Cerebellar cortex (tissue), 1 donor: Measurements from ENCODE around the gene CTTNBP2.
"Not testable (repeated sequence)": the region's sequence is repeated elsewhere in the genome, so short reads cannot be mapped to it uniquely, and the experiment has no call there.

Experiments
- DNase-seq: peaks from one replicate; pipeline ENCODE4 v3.0.0-alpha.2; 2015; ENCODE audit warnings: low spot score

The CTTNBP2 gene

DNA sequence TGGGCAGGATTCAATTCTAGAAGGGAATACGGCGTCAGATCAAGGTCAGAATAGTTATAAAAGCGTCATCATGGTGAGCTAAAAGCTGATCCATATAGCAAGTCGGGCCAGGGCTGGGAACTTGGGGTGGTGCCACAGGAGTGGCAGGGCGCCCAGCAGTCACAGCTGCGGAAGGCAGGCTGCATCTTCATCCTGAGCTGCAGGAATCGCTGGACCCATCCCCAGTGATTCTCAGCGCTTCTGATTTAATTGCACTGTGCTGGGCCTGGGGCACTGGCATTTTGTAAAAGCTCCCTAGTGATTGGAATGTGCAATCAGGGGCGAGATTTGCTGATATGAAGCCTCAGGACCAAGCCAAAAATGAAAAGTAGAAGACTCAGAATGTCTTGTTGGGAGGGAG is 135.3 kb downstream of the CTTNBP2 start:
- no peak for DNase-seq

DNA sequence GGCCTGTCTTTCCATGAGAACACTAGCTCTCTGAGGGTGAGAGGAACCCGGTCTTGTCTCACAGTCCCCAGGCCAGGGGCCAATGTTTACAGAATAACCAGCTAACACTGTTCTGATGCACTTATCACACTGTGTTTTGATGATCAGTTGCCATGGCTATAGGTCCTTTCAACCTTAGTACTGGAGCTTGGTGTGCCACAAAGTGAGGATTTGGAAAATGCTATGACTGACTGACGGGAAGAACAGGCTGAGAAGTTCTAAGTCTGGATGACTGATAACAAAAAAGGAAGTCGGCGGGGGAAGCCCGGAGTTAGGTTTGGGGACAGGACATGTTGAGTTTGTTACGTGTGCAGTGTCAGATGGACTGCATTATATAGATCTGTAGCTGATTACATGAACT is 141.8 kb downstream of the CTTNBP2 start:
- DNase-seq, result no peak

- no peak for DNase-seq
These were observed 142.9 kb downstream of the CTTNBP2 start for GRCh38 chr7:117730390-117730789.

DNA sequence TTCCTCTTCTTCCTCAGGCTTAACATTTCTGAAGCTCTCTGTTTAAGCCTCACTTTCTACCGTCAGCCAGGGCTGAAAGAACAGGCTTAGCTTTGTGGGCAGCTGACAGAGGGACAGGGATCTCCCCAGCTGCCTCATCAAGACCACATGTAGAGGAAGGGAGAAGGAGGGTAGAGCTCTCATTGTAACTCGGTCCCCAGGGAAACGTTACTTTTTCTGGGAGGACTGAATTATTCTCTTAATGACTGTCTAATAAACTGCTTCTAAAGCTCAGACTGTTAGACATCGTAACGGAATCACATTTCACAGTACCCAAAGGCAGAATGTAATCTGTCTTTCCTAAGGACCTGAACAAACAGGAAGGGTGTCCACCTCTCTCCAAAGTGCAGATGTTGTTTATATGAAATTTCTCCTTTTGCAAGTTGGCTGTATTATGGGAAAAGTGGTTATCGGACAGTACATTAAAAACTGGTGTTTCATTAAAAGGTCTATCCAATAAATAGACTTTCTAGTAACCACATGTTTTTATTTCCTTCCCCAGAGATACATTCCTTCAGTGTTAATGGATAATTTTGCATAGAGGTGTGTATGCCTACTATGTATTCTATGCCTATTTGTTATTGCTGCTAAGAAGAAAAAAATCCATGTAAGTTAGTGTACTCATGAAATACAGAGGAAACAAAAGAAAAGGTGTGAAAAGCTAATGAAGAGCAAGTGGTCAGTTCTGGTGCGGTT is 144.2 kb downstream of the CTTNBP2 start:
- no peak for DNase-seq

GRCh38 chr7:117724898-117725297 is 148.3 kb downstream of the CTTNBP2 start:
- no peak for DNase-seq

- DNase-seq, result no peak
These were observed 153.9 kb downstream of the CTTNBP2 start for GRCh38 chr7:117719377-117719776.

- no peak for DNase-seq
These were observed 155.0 kb downstream of the CTTNBP2 start for GRCh38 chr7:117718116-117718835.

DNA sequence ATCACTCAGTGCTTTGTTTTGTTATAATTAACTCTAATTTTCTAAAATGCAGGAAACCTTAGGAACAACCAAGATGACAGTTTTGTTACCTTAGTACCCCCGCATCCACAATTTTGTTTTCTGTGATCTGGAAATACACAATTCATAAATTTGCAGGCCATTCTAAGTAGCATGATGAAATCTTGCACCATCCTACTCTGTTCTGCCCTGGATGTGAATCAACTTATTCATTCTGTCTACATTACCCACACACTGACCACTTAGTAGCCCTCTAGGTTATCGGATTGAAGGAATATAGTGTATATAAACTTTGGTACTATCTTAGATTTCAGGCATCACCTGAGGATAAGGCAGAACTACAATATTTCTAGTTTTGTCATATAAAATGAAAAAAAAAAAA is 155.9 kb downstream of the CTTNBP2 start:
- no peak for DNase-seq

DNA sequence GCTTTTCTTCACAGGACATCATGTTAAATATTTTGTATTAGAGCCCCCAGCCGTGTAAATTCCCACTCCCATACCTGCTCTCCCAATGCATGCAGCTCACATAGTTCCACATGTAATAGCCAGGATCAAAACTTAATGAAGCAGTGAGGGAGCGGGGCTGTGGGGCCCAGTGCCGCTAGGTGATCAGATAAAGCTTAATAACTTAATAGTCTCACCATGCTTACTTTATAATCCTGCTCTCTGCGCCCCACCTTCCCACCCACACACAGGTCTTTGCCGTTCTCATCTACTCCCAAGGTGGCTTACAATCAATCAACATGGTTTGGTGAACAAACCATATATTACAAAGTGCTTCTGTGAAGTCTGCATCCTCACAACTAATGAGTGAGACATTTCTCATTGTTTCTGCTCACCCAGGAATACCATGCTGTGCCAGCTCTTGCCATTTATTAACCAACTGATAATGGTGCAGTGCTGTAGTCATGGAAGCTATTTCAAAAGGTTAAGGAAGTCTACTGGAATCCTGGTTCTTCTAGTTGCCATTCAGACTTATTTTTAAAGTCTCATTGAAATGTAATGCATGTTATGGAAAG is 156.4 kb downstream of the CTTNBP2 start:
- no peak for DNase-seq

DNA sequence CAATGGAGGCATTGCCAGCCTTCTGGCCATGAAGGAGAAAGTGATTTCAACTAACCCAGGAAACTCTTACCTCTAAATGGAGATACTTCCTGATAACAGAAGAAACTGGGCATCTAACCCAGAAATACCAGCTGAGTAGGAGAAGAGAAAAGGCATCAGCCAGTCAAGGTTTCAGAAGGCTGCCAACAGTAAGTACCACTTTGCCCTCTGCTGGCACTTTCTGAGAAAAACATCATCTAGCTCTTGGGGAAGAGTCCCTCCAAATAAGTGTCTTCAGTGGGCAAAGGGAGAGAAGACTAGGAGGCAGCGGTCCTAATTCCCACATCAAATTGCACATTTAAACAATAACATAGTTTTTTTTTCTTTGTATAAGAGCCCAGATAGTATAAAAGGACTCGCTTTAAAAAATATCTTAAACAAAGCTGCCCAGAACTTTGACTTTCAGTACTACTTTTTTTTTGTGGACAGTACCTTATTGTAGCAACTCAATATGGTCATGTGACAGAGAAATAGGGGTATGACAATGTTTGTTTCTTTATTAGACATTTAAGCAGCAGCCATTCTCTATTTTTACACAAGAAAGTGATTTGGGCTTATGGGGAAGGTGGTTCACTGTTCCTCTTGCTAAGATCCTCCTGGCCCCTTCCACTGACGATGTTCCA is 157.3 kb downstream of the CTTNBP2 start:
- peak; percentile 64 for DNase-seq

DNA sequence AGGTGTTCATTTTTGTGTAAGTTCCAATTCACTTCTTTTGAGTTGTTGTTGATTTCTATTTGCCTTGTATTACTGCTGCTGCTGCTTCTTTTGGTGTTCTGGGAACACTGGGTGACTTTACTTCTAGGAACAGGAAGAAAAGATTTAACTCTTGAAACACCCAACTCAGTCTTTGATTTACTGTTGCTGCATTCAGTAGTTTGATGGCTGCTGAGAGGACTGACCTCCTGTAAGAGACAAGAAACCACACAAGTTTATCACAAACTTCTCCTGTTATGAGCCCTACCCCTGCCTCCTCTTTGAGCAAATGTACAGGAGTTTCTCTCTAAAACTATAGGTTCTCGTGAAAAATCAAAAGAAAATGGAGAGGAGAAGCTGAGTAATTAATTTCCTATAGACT is 161.7 kb downstream of the CTTNBP2 start:
- no peak for DNase-seq

GRCh38 chr7:117708173-117708572 is 165.1 kb downstream of the CTTNBP2 start:
- DNase-seq, result not testable (repeated sequence)

GRCh38 chr7:117707080-117707479 is 166.2 kb downstream of the CTTNBP2 start:
- no peak for DNase-seq

- no peak for DNase-seq
These were observed 167.0 kb downstream of the CTTNBP2 start for GRCh38 chr7:117706210-117706609.

GRCh38 chr7:117705630-117706029 is 167.6 kb downstream of the CTTNBP2 start:
- no peak for DNase-seq

GRCh38 chr7:117704063-117704462 is 169.2 kb downstream of the CTTNBP2 start:
- DNase-seq, result no peak

DNA sequence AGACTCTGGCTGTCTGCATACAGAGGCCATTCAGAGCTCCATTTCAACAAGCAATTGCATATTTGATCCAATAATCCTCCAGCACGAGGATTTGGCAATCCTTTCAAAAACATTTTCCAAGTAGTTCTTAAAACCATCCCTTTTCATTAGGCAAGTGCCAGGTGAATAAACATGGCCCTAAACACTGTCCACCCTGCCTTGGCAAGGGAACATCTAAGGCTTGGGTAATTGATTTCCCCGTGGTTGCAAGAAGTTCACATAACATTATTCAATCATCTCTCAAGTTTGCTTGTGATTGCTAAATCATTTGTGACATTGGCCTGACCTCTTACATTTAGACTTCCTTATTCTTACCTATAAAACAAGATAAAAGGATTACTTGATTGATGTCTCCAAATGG is 175.2 kb downstream of the CTTNBP2 start:
- DNase-seq, result no peak

DNA sequence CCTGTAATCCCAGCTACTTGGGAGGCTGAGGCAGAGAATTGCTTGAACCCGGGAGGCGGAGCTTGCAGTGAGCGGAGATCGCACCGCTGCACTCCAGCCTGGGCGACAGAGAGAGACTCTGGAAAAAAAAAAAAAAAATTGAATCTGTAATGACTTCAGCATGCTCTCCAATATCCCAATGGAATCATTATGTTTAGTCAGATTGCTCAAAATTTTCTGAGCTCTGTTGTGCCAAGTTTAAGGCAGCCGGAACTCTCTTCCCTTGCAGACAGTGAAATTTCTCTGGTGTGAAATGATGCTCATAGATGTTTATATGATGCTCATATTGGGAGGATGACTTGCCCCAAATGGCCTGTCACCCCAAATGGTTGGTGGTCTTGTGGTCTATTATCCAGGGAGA is 180.9 kb downstream of the CTTNBP2 start:
- no peak for DNase-seq

- DNase-seq, result no peak
These were observed 183.1 kb downstream of the CTTNBP2 start for GRCh38 chr7:117690147-117690546.

DNA sequence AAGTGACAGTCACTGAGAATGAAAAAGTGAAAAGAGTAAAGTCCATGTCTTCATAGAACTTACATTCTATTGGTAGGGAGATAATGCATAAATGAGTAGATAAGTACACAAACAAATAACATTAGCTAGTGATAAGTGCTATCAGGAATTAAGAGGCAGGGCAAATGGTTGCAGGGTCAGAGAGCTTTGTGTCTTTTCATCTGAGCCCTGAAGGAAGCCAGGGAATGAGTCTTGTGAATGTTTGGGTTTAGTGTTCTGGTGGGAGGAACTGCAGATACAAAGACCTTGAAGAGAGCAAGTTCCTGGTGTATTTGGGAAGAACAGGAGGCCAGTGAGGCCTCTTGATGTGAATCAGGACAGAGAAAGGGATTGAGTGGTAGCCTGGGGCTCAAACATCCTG is 183.8 kb downstream of the CTTNBP2 start:
- DNase-seq, result no peak

DNA sequence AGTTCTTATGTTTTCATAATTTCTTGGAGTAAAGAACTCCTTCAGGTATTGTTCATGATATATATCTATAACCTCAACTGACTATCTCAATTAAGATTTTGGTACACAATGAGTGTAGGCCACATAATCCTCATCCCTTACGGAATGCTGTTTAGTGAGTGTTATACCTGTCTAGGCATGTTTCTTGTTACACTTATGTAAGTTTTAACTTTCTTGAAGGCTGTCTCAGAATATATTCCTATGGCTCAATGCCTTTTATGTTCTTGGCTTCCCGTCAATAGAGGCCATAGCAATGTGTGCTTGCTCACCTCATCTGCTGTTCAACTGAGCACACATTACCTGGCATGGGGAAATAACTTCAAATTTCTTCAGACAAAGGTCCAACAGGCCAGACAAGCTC is 185.1 kb downstream of the CTTNBP2 start:
- DNase-seq, result no peak

DNA sequence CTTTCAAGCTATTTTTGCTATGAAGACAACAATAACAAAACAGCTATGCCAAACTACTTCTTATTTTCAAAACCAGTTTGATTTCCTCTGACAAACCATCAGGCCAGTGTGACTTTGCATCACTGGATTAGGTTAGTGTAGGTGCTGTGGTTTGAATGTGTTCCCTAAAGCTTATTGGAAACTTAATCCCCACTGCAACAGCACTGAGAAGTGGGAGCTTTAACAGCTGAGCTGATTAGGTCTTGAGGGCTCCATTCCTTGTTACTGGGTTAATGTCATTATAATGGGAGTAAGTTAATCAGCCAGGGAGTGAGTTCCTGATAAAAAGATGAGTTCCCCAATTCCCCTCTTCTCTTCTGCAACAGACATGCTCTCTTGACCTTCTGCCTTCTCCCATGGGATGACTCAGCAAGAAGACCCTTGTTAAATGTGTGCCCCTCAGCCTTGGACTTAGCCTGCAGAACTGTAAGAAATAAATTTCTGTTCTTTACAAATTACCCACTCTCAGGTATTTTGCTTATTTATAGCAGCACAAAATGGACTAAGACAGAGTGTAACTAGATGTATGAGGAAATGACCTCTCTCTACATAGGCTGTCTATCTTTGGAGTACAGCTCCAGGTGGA is 186.8 kb downstream of the CTTNBP2 start:
- DNase-seq, result no peak
